HG03135 (cell line): ENCODE results near the gene SERPIND1.

Experiments
- ATAC-seq: cut with Tn5 transposase; IDR thresholded peaks from one replicate; pipeline ENCODE4 v1.9.1; 2021; ENCODE audit warnings: mild to moderate bottlenecking, moderate library complexity; ENCODE audit not compliant: unreplicated experiment

SERPIND1 gene

GRCh38 chr22:20788627-20789344, 14.9 kb downstream of the SERPIND1 start:
- ATAC-seq, result no peak

- no peak for ATAC-seq
These were observed 18.5 kb downstream of the SERPIND1 start for GRCh38 chr22:20792221-20792965.

- ATAC-seq, result no peak
These were observed 19.2 kb downstream of the SERPIND1 start for GRCh38 chr22:20792966-20793728.

- no peak for ATAC-seq
These were observed 20.1 kb downstream of the SERPIND1 start for GRCh38 chr22:20793748-20794649.

GRCh38 chr22:20794650-20795413, 20.9 kb downstream of the SERPIND1 start:
- no peak for ATAC-seq

- no peak for ATAC-seq
These were observed 22.8 kb downstream of the SERPIND1 start for GRCh38 chr22:20796731-20797130.

GRCh38 chr22:20798218-20798617, 24.3 kb downstream of the SERPIND1 start:
- no peak for ATAC-seq

- ATAC-seq, result no peak
These were observed 25.1 kb downstream of the SERPIND1 start for GRCh38 chr22:20798974-20799373.

- no peak for ATAC-seq
These were observed 25.5 kb downstream of the SERPIND1 start for GRCh38 chr22:20799449-20799848.

- ATAC-seq, result no peak
These were observed 28.5 kb downstream of the SERPIND1 start for GRCh38 chr22:20802452-20802851.

GRCh38 chr22:20802922-20803553, 29.1 kb downstream of the SERPIND1 start:
- no peak for ATAC-seq

GRCh38 chr22:20803696-20804324, 29.9 kb downstream of the SERPIND1 start:
- ATAC-seq, result no peak

- ATAC-seq, result no peak
These were observed 30.7 kb downstream of the SERPIND1 start for GRCh38 chr22:20804650-20805049.

- no peak for ATAC-seq
These were observed 32.1 kb downstream of the SERPIND1 start for GRCh38 chr22:20805972-20806471.

- no peak for ATAC-seq
These were observed 33.4 kb downstream of the SERPIND1 start for GRCh38 chr22:20807315-20807752.

GRCh38 chr22:20808844-20809243, 34.9 kb downstream of the SERPIND1 start:
- no peak for ATAC-seq

GRCh38 chr22:20809538-20810185, 35.7 kb downstream of the SERPIND1 start:
- no peak for ATAC-seq

- ATAC-seq, result no peak
These were observed 36.7 kb downstream of the SERPIND1 start for GRCh38 chr22:20810645-20811044.
